Osteoblast (primary cell): ENCODE data around the gene TNFRSF8. TPM values are rescaled to one million over a fixed set of nuclear protein-coding genes. Genes with fewer than 3 reads are reported as not detected.

Experiments
- DNase-seq: peaks from one replicate; pipeline ENCODE4 v3.0.0; 2011; ENCODE audit warnings: low spot score, mixed read lengths; ENCODE audit not compliant: insufficient read length; ENCODE audit errors: missing footprints
- H2AFZ ChIP-seq: 2 replicates; pipeline ENCODE4 v1.6.0; 2011; ENCODE audit warnings: mild to moderate bottlenecking, low read length
- H3K27ac ChIP-seq: 2 replicates; pipeline ENCODE4 v1.5.1; 2011; ENCODE audit warnings: mild to moderate bottlenecking, low read depth, low read length, moderate library complexity
- H3K27me3 ChIP-seq: 2 replicates; pipeline ENCODE4 v1.6.0; 2012; ENCODE audit warnings: mild to moderate bottlenecking, control low read depth, inconsistent platforms, low read length, moderate library complexity; ENCODE audit not compliant: insufficient read depth
- H3K36me3 ChIP-seq: 2 replicates; pipeline ENCODE4 v1.5.1; 2011; ENCODE audit warnings: mild to moderate bottlenecking, low read length, control low read depth, moderate library complexity; ENCODE audit not compliant: insufficient read depth
- H3K4me1 ChIP-seq: 2 replicates; pipeline ENCODE4 v1.5.1; 2011; ENCODE audit warnings: mild to moderate bottlenecking, low read length, control low read depth, moderate library complexity; ENCODE audit not compliant: insufficient read depth
- H3K4me2 ChIP-seq: 2 replicates; pipeline ENCODE4 v1.6.0; 2011; ENCODE audit warnings: mild to moderate bottlenecking, low read length; ENCODE audit not compliant: insufficient read depth
- H3K4me3 ChIP-seq: fragments of 200-600 bp; sonication (generic); 3 replicates; pipeline ENCODE4 v1.5.1; 2012; ENCODE audit warnings: mild to moderate bottlenecking, low read length, inconsistent platforms; ENCODE audit not compliant: insufficient read depth
- H3K79me2 ChIP-seq: 2 replicates; pipeline ENCODE4 v1.6.0; 2012; ENCODE audit warnings: mild to moderate bottlenecking, low read length, control low read depth, inconsistent platforms; ENCODE audit not compliant: insufficient read depth
- H3K9me3 ChIP-seq: 2 replicates; pipeline ENCODE4 v1.5.1; 2011; ENCODE audit warnings: low read depth, low read length, control low read depth
- H4K20me1 ChIP-seq: 2 replicates; pipeline ENCODE4 v1.6.0; 2012; ENCODE audit warnings: mild to moderate bottlenecking, low read length, control low read depth; ENCODE audit not compliant: insufficient read depth
- CTCF ChIP-seq: IDR thresholded peaks from 2 replicates; pipeline ENCODE4 v1.5.1; 2011; ENCODE audit warnings: mild to moderate bottlenecking, low read depth, low read length, moderate library complexity; ENCODE audit errors: extremely low read depth
- total RNA-seq: library from RNA; depleted of rRNA; stranded (reverse); fragments of >200 nt; gene quantifications from 2 replicates; pipeline ENCODE4 v1.2.3, GENCODE V29; 2012

TNFRSF8 gene
- total RNA-seq, 1 donor, result under 0.01 TPM

- DNase-seq, result peak; percentile 71
- Histone ChIP-seq H3K79me2 (peaks cover 87% of the 10 kb centered on the region), H3K27ac (no peak overlapping the region), H3K27me3 (no peaks in the 10 kb centered on the region), H3K36me3 (no peaks in the 10 kb centered on the region), H3K4me1 (peaks cover 9% of the 10 kb centered on the region), H3K4me2 (no peak overlapping the region), H4K20me1 (peaks cover 25% of the 10 kb centered on the region), H3K9me3 (no peaks in the 10 kb centered on the region), H2AFZ (no peak overlapping the region), H3K4me3 (no peak overlapping the region)
- no peak for TF ChIP-seq CTCF
These were observed 108.3 kb downstream of the TNFRSF8 start for GRCh38 chr1:12171206-12172041.

- Histone ChIP-seq H3K36me3 (no peaks in the 10 kb centered on the region), H3K9me3 (no peaks in the 10 kb centered on the region), H3K79me2 (peaks cover 86% of the 10 kb centered on the region), H2AFZ (no peak overlapping the region), H3K4me3 (no peak overlapping the region), H3K4me1 (peaks cover 10% of the 10 kb centered on the region), H3K4me2 (no peak overlapping the region), H3K27me3 (no peaks in the 10 kb centered on the region), H4K20me1 (peaks cover 25% of the 10 kb centered on the region), H3K27ac (no peak overlapping the region)
- peak; percentile 91 for DNase-seq
- no peak for TF ChIP-seq CTCF
These were observed 109.1 kb downstream of the TNFRSF8 start for GRCh38 chr1:12172042-12172851.

GRCh38 chr1:12173041-12173509 is 110.0 kb downstream of the TNFRSF8 start:
- H3K4me3 ChIP-seq, result no peak overlapping the region
- H3K27ac ChIP-seq, result no peak overlapping the region
- H4K20me1 ChIP-seq, result peaks cover 25% of the 10 kb centered on the region
- no peak overlapping the region for H2AFZ ChIP-seq
- DNase-seq, result peak; percentile 43
- no peaks in the 10 kb centered on the region for H3K9me3 ChIP-seq
- H3K36me3 ChIP-seq, result no peaks in the 10 kb centered on the region
- TF ChIP-seq CTCF, result no peak
- no peaks in the 10 kb centered on the region for H3K27me3 ChIP-seq
- H3K4me1 ChIP-seq, result peaks cover 16% of the 10 kb centered on the region
- peaks cover 80% of the 10 kb centered on the region for H3K79me2 ChIP-seq
- no peak overlapping the region for H3K4me2 ChIP-seq

- Histone ChIP-seq H3K4me3 (no peak overlapping the region), H3K79me2 (peaks cover 77% of the 10 kb centered on the region), H4K20me1 (peaks cover 24% of the 10 kb centered on the region), H3K4me2 (no peak overlapping the region), H2AFZ (no peak overlapping the region), H3K9me3 (no peaks in the 10 kb centered on the region), H3K27ac (no peak overlapping the region), H3K36me3 (no peaks in the 10 kb centered on the region), H3K27me3 (no peaks in the 10 kb centered on the region), H3K4me1 (peaks cover 16% of the 10 kb centered on the region)
- peak; percentile 75 for DNase-seq
- no peak for TF ChIP-seq CTCF
These were observed 110.6 kb downstream of the TNFRSF8 start for GRCh38 chr1:12173631-12174121.
